ENCODE measurements around the gene PLEKHG7. TPM values are rescaled to one million over a fixed set of nuclear protein-coding genes. Genes with fewer than 3 reads are reported as not detected.

The PLEKHG7 gene
- total RNA-seq = not detected in 2 replicates

GRCh38 chr12:92702754-92703679 lies at the start of gene PLEKHG7:
PLEKHG7 (plus strand) TSS chr12:92702989; CDS start chr12:92706632, 3,643 bp downstream.

Other genes starting within 250 kb of the PLEKHG7 start
- 6.7 and 12.3 TPM in 2 replicates for gene EEA1, start 226.3 kb downstream of the PLEKHG7 start, total RNA-seq

All from airway epithelial cell (primary cell).